IPS-20b (cell line): ENCODE data around the gene FBXL7.

Source experiments
- H3K27ac ChIP-seq: one replicate; pipeline ENCODE4 v1.5.1; 2013; ENCODE audit warnings: low read length
- H3K27me3 ChIP-seq: 2 replicates; pipeline ENCODE4 v1.6.1; 2013; ENCODE audit warnings: mild to moderate bottlenecking, low read length, inconsistent platforms; ENCODE audit not compliant: insufficient read depth
- H3K36me3 ChIP-seq: 2 replicates; pipeline ENCODE4 v1.6.1; 2013; ENCODE audit warnings: low read depth, mild to moderate bottlenecking, inconsistent platforms, low read length, moderate library complexity; ENCODE audit not compliant: insufficient read depth
- H3K4me1 ChIP-seq: 2 replicates; pipeline ENCODE4 v1.6.1; 2013; ENCODE audit warnings: mild to moderate bottlenecking, control low read depth, inconsistent platforms, low read length, moderate library complexity; ENCODE audit not compliant: insufficient read depth
- H3K4me3 ChIP-seq: 2 replicates; pipeline ENCODE4 v1.5.1; 2013; ENCODE audit warnings: mild to moderate bottlenecking, low read length, inconsistent platforms
- H3K9ac ChIP-seq: 2 replicates; pipeline ENCODE4 v1.6.1; 2013; ENCODE audit warnings: low read depth, mild to moderate bottlenecking, inconsistent platforms, low read length, moderate library complexity
- H3K9me3 ChIP-seq: 2 replicates; pipeline ENCODE4 v1.6.1; 2013; ENCODE audit warnings: mild to moderate bottlenecking, low read depth, low read length, inconsistent platforms; ENCODE audit not compliant: insufficient read depth

The FBXL7 gene

DNA sequence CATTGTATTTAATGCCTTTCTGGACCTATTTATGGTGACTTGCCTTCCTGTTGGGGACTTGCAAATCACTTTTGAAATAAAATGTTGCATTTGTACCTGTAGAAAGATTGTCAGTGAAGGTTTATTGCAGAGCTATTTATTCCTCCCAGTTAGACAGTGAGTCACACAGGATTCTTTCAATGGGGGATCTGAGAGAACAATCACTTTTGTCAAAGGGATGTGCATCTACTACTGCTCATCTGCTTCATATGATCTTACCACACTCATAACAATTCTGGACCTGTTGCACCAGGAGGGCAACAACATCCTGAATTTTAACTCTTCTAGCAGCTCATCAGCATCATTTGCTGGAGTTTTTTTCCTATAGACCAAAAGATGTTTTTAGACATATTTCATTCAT lies 66.8 kb downstream of the FBXL7 start:
- Histone ChIP-seq H3K9me3 (no peaks in the 10 kb centered on the region), H3K36me3 (no peaks in the 10 kb centered on the region), H3K4me1 (peaks cover 3% of the 10 kb centered on the region; the same call in 1 of the 2 replicates), H3K4me3 (no peak overlapping the region), H3K27me3 (no peaks in the 10 kb centered on the region), H3K27ac (no peak overlapping the region), H3K9ac (no peak overlapping the region)

DNA sequence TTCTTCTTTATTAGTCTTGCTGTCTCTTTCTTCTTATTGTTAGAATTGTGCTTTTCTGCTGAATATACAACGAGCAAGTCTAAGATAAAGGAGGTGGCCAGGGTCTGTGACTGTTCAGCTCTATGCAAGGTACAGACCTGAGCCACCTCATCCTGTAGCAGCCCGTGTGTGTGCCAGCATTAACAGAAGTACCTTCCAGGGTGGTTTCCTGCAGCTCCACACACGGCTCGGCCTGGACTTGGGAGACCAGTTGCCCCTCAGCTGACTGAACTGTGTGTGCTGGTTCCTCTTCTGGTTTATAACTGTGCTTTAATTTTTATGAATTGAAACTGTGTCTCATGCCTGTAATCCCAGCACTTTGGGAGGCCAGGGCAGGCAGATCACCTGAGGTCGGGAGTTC lies 70.5 kb downstream of the FBXL7 start:
- H3K27ac ChIP-seq: no peak overlapping the region
- no peaks in the 10 kb centered on the region for H3K9me3 ChIP-seq
- H3K9ac ChIP-seq: no peak overlapping the region
- peaks cover 3% of the 10 kb centered on the region; the same call in 1 of the 2 replicates for H3K4me1 ChIP-seq
- no peak overlapping the region for H3K4me3 ChIP-seq
- no peaks in the 10 kb centered on the region for H3K27me3 ChIP-seq
- H3K36me3 ChIP-seq: no peaks in the 10 kb centered on the region

DNA sequence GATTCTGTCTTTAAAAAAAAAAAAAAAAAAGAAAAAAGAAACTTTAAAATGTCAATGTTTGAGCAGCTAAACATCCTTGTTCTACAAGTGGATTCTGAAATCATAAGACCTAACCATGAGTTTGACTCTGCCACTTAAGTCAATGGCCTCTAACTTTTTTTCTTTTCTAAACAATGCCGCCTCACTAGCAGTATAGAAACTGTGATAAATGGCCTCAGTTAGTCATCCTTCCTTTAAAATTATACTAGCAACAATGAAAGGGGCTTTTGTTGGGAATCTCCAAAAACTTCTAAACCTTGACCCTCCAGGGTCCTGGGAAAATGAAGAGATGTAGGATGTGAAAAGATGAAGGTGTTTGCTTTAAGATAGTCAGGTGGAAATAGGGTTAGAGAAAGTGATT lies 71.1 kb downstream of the FBXL7 start:
- Histone ChIP-seq H3K27ac (no peak overlapping the region), H3K9ac (no peak overlapping the region), H3K27me3 (no peaks in the 10 kb centered on the region), H3K36me3 (no peaks in the 10 kb centered on the region), H3K9me3 (no peaks in the 10 kb centered on the region), H3K4me3 (no peak overlapping the region), H3K4me1 (peaks cover 3% of the 10 kb centered on the region; the same call in 1 of the 2 replicates)

DNA sequence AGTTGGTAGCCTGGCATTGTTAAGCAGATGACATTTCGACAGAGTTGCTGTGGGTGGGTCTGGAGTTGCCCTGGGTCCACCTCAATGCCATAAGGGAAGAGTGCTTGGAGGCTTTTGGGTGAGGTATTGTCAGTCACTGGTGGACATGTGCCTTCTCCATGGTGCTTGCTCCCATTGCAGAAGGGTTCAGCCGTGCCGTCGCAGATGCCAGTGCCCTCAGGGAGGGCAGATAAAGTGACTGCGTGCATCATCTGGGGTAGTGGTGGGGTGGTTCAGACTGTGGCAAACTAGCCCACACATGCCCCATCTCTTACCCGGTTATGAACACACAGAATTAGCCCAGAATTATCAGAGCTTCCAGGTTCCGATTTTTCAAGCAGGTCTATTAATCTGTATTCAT lies 71.6 kb downstream of the FBXL7 start:
- Histone ChIP-seq H3K4me1 (peaks cover 3% of the 10 kb centered on the region; the same call in 1 of the 2 replicates), H3K9me3 (no peaks in the 10 kb centered on the region), H3K36me3 (no peaks in the 10 kb centered on the region), H3K4me3 (no peak overlapping the region), H3K9ac (no peak overlapping the region), H3K27me3 (no peaks in the 10 kb centered on the region), H3K27ac (no peak overlapping the region)

DNA sequence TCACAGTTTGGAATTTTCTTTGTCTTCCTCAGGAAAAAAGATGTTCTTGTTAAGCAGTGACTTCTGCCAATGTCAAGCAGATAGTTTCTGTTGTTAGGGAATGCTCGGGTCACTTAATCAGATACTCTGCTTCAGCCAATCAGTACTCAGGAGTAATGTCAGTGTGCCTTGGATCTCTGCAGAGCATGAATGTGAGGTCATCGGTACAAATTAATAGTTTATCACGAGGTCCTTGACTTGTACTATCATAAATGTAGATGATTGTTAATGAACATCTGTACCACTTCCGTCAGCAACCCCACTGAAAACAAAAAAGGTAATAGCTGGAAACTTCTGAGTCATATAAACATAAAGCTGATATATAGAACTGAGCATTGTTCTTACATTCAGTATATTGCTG lies 73.6 kb downstream of the FBXL7 start:
- Histone ChIP-seq H3K4me3 (no peak overlapping the region), H3K36me3 (no peaks in the 10 kb centered on the region), H3K9ac (no peak overlapping the region), H3K27me3 (no peaks in the 10 kb centered on the region), H3K9me3 (no peaks in the 10 kb centered on the region), H3K4me1 (peaks cover 3% of the 10 kb centered on the region; the same call in 1 of the 2 replicates), H3K27ac (no peak overlapping the region)

DNA sequence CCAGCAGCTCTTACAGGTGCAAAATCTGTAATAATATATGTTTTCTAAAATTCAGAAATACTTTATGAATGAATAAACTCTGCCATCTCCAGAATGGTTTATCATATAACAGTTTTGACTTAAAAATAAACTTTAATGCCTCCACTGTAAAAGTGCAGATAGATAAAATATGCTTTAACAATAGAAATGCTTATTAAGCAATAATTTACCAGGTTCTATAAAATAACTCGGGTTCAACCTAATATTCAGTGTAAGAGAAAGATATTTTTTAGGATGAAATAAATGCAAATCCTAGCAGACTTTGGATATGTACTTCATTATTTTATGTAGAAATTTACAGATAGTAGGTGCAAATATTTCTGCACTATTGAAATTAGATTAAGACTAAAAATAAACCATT lies 74.1 kb downstream of the FBXL7 start:
- Histone ChIP-seq H3K27me3 (no peaks in the 10 kb centered on the region), H3K36me3 (no peaks in the 10 kb centered on the region), H3K9me3 (no peaks in the 10 kb centered on the region), H3K4me1 (peaks cover 3% of the 10 kb centered on the region; the same call in 1 of the 2 replicates), H3K27ac (no peak overlapping the region), H3K4me3 (no peak overlapping the region), H3K9ac (no peak overlapping the region)

DNA sequence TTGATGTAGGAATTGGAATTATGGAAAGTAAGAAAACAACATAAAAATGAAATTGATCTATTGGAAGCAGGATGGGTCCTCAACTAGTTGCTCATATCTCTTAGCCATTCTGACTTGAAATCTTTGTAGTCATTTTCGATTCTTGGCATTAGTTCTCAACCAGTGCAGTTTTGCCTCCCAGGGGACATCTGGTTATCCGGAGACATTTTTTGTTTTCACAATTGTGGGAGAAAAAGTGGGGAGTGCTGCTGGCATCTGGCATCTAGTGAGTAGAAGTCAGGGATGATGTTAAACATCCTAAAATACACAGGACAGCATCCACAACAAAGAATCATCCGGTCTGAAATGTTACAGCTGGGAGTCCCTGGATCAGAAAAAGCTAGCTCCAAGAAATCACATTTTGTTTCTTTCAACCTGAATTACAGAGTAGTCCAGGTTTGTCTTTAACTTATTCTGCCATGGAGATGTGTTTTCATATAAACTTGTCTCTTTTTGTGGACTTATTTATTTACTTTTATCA lies 74.9 kb downstream of the FBXL7 start:
- Histone ChIP-seq H3K9ac (no peak overlapping the region), H3K4me1 (peaks cover 3% of the 10 kb centered on the region; the same call in 1 of the 2 replicates), H3K27me3 (no peaks in the 10 kb centered on the region), H3K4me3 (no peak overlapping the region), H3K36me3 (no peaks in the 10 kb centered on the region), H3K9me3 (no peaks in the 10 kb centered on the region), H3K27ac (no peak overlapping the region)

DNA sequence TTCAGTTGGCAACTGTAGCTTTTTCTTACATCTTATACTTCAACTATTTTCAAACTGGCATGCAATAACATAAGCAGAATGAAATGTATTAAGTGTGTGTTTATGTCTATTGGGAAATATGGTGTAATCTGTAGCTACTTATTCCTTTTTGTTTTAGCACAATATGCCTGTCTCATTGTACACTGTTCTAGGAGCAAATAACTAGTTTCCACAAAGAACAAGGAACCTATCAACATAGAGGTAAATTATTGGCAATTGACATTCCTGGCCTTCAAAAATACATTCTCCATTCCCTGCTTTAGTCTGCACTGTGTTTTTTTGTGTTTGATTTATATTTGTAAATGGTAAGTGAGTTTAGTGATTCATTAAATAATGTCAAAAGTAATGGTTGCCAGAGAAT lies 75.7 kb downstream of the FBXL7 start:
- H3K27ac ChIP-seq: no peak overlapping the region
- no peaks in the 10 kb centered on the region for H3K36me3 ChIP-seq
- H3K9ac ChIP-seq: no peak overlapping the region
- H3K4me3 ChIP-seq: no peak overlapping the region
- H3K27me3 ChIP-seq: no peaks in the 10 kb centered on the region
- peaks cover 3% of the 10 kb centered on the region; the same call in 1 of the 2 replicates for H3K4me1 ChIP-seq
- H3K9me3 ChIP-seq: no peaks in the 10 kb centered on the region

DNA sequence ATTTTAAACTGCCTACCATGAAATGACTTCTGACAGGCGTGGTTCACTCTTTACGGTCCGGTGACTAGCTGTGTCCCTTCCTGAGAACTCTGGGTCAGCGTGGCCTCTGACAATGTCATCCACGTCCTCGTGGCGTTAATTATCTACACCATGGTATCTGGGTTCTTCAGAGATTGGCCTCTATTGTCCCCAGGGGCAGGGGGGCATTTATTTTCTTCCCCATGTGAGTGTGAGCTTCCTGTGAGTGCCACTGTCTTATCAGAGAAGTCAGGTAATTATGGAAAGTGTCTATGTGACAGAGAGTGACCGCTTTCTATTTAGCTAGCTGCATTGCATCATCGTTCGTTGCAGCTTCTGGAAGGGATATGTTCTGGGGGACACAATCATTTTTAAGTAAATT lies 77.2 kb downstream of the FBXL7 start:
- Histone ChIP-seq H3K9ac (no peak overlapping the region), H3K4me3 (no peak overlapping the region), H3K36me3 (no peaks in the 10 kb centered on the region), H3K9me3 (no peaks in the 10 kb centered on the region), H3K27ac (no peak overlapping the region), H3K27me3 (no peaks in the 10 kb centered on the region), H3K4me1 (no peaks in the 10 kb centered on the region)

DNA sequence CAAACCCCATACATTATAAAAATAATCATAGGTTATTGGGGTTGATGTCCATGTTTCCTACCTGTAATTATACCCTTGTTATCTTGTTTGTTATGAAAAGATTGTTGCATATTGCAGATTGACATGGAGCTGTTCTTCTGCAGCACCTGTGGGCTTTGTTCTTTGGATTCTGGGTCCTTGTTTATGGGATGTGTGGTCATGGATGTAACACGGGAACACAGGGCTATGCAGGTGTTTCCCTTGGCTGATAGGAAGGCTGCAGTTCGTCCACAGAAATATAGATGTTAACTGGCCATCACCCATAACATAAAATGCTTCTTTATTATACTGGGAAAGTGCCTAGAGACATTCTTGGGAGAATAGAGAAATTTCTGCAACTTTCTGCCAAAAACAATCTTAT lies 77.9 kb downstream of the FBXL7 start:
- Histone ChIP-seq H3K27me3 (no peaks in the 10 kb centered on the region), H3K4me1 (no peaks in the 10 kb centered on the region), H3K9me3 (no peaks in the 10 kb centered on the region), H3K9ac (no peak overlapping the region), H3K36me3 (no peaks in the 10 kb centered on the region), H3K4me3 (no peak overlapping the region), H3K27ac (no peak overlapping the region)

DNA sequence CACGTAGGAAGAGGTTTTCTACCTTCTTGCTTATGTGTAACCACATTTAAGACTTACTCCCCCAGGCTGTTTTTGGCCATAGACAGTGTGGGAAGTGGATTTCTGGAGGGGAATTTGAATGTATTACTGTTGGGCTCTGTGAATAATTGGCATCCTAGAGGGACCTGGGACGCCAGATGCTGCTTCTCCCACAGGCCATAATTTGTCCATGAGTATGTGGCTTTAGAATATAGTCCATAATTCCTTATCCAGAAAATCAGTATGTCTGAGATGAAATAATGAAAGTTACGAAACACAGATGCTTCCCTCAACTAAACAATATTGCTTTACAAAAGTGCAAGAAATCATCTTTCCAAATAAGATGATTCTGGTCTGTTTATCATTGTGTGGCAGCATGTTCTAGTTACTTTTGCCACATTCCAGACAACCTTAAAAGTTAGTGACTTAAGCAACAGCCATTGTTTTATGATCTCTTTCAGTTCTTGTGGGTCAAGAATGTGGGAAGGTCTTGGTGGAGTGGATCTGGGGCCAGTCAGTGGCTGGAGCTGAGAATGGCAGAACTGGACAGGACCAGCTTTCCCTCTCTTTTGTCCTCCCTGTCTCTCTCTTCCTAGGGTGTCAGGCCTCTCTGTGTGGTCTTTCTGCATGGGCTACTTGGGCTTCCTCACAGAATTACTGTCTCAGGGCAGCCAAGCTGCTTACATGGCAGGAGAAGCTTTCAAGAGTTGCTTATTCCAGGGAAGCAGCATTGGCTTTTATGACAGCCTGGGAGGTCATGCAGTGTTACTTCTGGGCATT lies 79.4 kb downstream of the FBXL7 start:
- no peak overlapping the region for H3K9ac ChIP-seq
- no peak overlapping the region for H3K4me3 ChIP-seq
- H3K27me3 ChIP-seq: no peaks in the 10 kb centered on the region
- H3K4me1 ChIP-seq: no peaks in the 10 kb centered on the region
- H3K9me3 ChIP-seq: peaks cover 12% of the 10 kb centered on the region
- peaks cover 10% of the 10 kb centered on the region; the same call in 1 of the 2 replicates for H3K36me3 ChIP-seq
- H3K27ac ChIP-seq: no peak overlapping the region

DNA sequence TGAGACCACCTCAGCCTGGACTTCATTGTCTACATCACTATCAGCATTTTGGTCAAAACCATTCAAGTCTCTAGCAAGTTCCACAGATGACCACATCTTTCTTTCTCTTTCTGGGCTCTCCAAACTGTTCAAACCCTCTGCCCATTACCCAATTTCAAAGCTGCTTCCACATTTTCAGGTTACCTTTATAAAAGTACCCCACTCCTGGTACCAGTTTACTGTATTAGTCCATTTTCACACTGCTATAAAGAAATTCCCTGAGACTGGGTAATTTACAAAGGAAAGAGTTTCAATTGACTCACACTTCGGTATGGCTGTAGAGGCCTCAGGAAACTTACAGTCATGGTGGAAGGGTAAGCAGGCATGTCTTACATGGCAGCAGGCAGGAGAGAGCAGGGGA lies 84.5 kb downstream of the FBXL7 start:
- no peak overlapping the region for H3K27ac ChIP-seq
- H3K9ac ChIP-seq: no peak overlapping the region
- peaks cover 17% of the 10 kb centered on the region for H3K9me3 ChIP-seq
- peaks cover 14% of the 10 kb centered on the region; the same call in 1 of the 2 replicates for H3K36me3 ChIP-seq
- no peaks in the 10 kb centered on the region for H3K27me3 ChIP-seq
- no peaks in the 10 kb centered on the region for H3K4me1 ChIP-seq
- no peak overlapping the region for H3K4me3 ChIP-seq
